AG04450 (cell line): ENCODE data around the gene DNAJC7. TPM values are rescaled to one million over a fixed set of nuclear protein-coding genes. Genes with fewer than 3 reads are reported as not detected.

ENCODE experiments used
- CTCF ChIA-PET: fragments of 300-600, 350-600 bp; formaldehyde crosslinking; extraction: SDS; loops from one replicate; lab custom pipeline; 2022; ENCODE audit warnings: antibody characterized with exemption, inconsistent platforms; lab: Charles Lee
- POLR2A ChIA-PET: fragments of 350-600 bp; formaldehyde crosslinking; extraction: SDS; loops from one replicate; lab custom pipeline; 2021; ENCODE audit warnings: antibody characterized with exemption, inconsistent platforms; lab: Yijun Ruan, JAX
- DNase-seq: peaks from one replicate; pipeline ENCODE4 v3.0.0-alpha.2; 2011; ENCODE audit warnings: low read depth, low spot score
- H3K27ac ChIP-seq: one replicate; pipeline ENCODE4 v1.5.1; 2012; ENCODE audit warnings: low read depth, low read length, control low read depth
- H3K27me3 ChIP-seq: one replicate; pipeline ENCODE4 v1.6.0; 2012; ENCODE audit warnings: low read length; ENCODE audit not compliant: control insufficient read depth, insufficient read depth
- H3K4me3 ChIP-seq: 2 replicates; pipeline ENCODE4 v1.5.1; 2011; ENCODE audit warnings: mild to moderate bottlenecking, low read depth, low read length, control low read depth
- H3K9me3 ChIP-seq: 2 replicates; pipeline ENCODE4 v1.5.1; 2012; ENCODE audit warnings: low read length; ENCODE audit not compliant: control insufficient read depth, insufficient read depth
- CTCF ChIP-seq: IDR thresholded peaks from 2 replicates; pipeline ENCODE4 v1.5.1; 2011; ENCODE audit warnings: low read depth, low read length, control low read depth, inconsistent platforms
- polyA plus RNA-seq: library from polyadenylated mRNA; depleted of rRNA; stranded (reverse); fragments of >200 nt; gene quantifications from 2 replicates; pipeline ENCODE4 v1.2.3, GENCODE V29; 2011

Gene DNAJC7
- polyA plus RNA-seq, 1 experiment = 66.4 TPM

GRCh38 chr17:41944943-41945342, 72.3 kb downstream of the DNAJC7 start:
- ChIA-PET POLR2A (no interaction called here), CTCF (interaction anchor here (0.9 kb wide), 1 partner anchor 18 kb away, joined by 8 read pairs; no protein-coding TSS in a partner anchor)
- Histone ChIP-seq H3K27me3 (no peaks in the 10 kb centered on the region), H3K9me3 (no peaks in the 10 kb centered on the region), H3K4me3 (no peak overlapping the region), H3K27ac (no peak overlapping the region)
- DNase-seq = no peak
- TF ChIP-seq CTCF = no peak

- H3K9me3 ChIP-seq = no peaks in the 10 kb centered on the region
- H3K27ac ChIP-seq = no peak overlapping the region
- H3K27me3 ChIP-seq = no peaks in the 10 kb centered on the region
- TF ChIP-seq CTCF = no peak
- no peak overlapping the region for H3K4me3 ChIP-seq
- no peak for DNase-seq
- ChIA-PET POLR2A (no interaction called here), CTCF (no interaction called here)
Measured at GRCh38 chr17:41943492-41943891, 73.7 kb downstream of the DNAJC7 start.

- Histone ChIP-seq H3K27ac (no peak overlapping the region), H3K27me3 (no peaks in the 10 kb centered on the region), H3K9me3 (no peaks in the 10 kb centered on the region), H3K4me3 (no peak overlapping the region)
- POLR2A ChIA-PET = no interaction called here
- DNase-seq = no peak
- no peak for TF ChIP-seq CTCF
- CTCF ChIA-PET = interaction anchor here (1.2 kb wide), 1 partner anchor 12 kb away, joined by 5 read pairs; the partner anchor contains the start of gene ODAD4
Measured at GRCh38 chr17:41942626-41943373, 74.4 kb downstream of the DNAJC7 start.

- no peak overlapping the region for H3K27ac ChIP-seq
- TF ChIP-seq CTCF = no peak
- H3K27me3 ChIP-seq = no peaks in the 10 kb centered on the region
- no peak for DNase-seq
- H3K4me3 ChIP-seq = no peak overlapping the region
- CTCF ChIA-PET = interaction anchor here (0.6 kb wide), 1 partner anchor 156 kb away, joined by 3 read pairs; no protein-coding TSS in a partner anchor
- H3K9me3 ChIP-seq = no peaks in the 10 kb centered on the region
- POLR2A ChIA-PET = no interaction called here
Measured at GRCh38 chr17:41941168-41941567, 76.1 kb downstream of the DNAJC7 start.

- no peak for DNase-seq
- H3K27ac ChIP-seq = no peak overlapping the region
- POLR2A ChIA-PET = no interaction called here
- no peaks in the 10 kb centered on the region for H3K27me3 ChIP-seq
- no peaks in the 10 kb centered on the region for H3K9me3 ChIP-seq
- no peak overlapping the region for H3K4me3 ChIP-seq
- CTCF ChIA-PET = no interaction called here
- TF ChIP-seq CTCF = no peak
Measured at GRCh38 chr17:41939693-41940090, 77.5 kb downstream of the DNAJC7 start.
